Neuronal stem cell (in vitro differentiated cells): Measurements from ENCODE around the gene IL21R.

Source experiments
- DNase-seq: peaks from one replicate; pipeline ENCODE4 v3.0.0-alpha.2; 2013; ENCODE audit warnings: low spot score
- H2AFZ ChIP-seq: one replicate; pipeline ENCODE4 v1.6.1; 2013; ENCODE audit warnings: mild to moderate bottlenecking, low read length, inconsistent platforms
- H2AK5ac ChIP-seq: 2 replicates; pipeline ENCODE4 v1.6.1; 2013; ENCODE audit warnings: low read depth, mild to moderate bottlenecking, inconsistent platforms, low read length, moderate library complexity, mixed read lengths
- H2BK120ac ChIP-seq: 2 replicates; pipeline ENCODE4 v1.6.1; 2013; ENCODE audit warnings: low read depth, mild to moderate bottlenecking, inconsistent platforms, low read length, moderate library complexity, mixed read lengths
- H2BK12ac ChIP-seq: one replicate; pipeline ENCODE4 v1.6.1; 2013; ENCODE audit warnings: low read length, inconsistent platforms
- H2BK15ac ChIP-seq: 2 replicates; pipeline ENCODE4 v1.6.1; 2013; ENCODE audit warnings: mild to moderate bottlenecking, low read length, inconsistent platforms, mixed read lengths
- H2BK5ac ChIP-seq: one replicate; pipeline ENCODE4 v1.6.1; 2013; ENCODE audit warnings: inconsistent platforms, mild to moderate bottlenecking, low read length, moderate library complexity
- H3K14ac ChIP-seq: one replicate; pipeline ENCODE4 v1.6.1; 2013; ENCODE audit warnings: low read length, inconsistent platforms
- H3K18ac ChIP-seq: 2 replicates; pipeline ENCODE4 v1.6.1; 2013; ENCODE audit warnings: low read length, inconsistent platforms
- H3K23ac ChIP-seq: 2 replicates; pipeline ENCODE4 v1.6.1; 2013; ENCODE audit warnings: low read depth, mild to moderate bottlenecking, mixed read lengths, low read length, inconsistent platforms; ENCODE audit not compliant: poor library complexity
- H3K27ac ChIP-seq: replicated peaks from 3 replicates; pipeline ENCODE4 v1.5.1; 2013; ENCODE audit warnings: low read length, inconsistent platforms
- H3K27me3 ChIP-seq, 3 experiments: 2 replicates each; pipeline ENCODE4 v1.6.1; 2013; ENCODE audit warnings: low read length in 3 of 3, mild to moderate bottlenecking in 2 of 3, inconsistent platforms in 1 of 3, low read depth in 1 of 3, mixed read lengths in 1 of 3, moderate library complexity in 1 of 3; ENCODE audit not compliant: control insufficient read depth in 3 of 3, insufficient read depth in 3 of 3
- H3K36me3 ChIP-seq, 2 donors: replicated peaks in 1 of 2; 2 replicates each; pipeline ENCODE4 v1.6.1; 2013; ENCODE audit warnings: low read length in 2 of 2; ENCODE audit not compliant: control insufficient read depth in 2 of 2, insufficient read depth in 2 of 2
- H3K4ac ChIP-seq: 2 replicates; pipeline ENCODE4 v1.6.1; 2013; ENCODE audit warnings: inconsistent platforms, mild to moderate bottlenecking, low read length, moderate library complexity
- H3K4me1 ChIP-seq, 2 donors: 1 replicate in 1 of 2; 2 replicates in 1 of 2; pipeline ENCODE4 v1.6.1; 2013; ENCODE audit warnings: low read length in 2 of 2, low read depth in 1 of 2; ENCODE audit not compliant: control insufficient read depth in 2 of 2, insufficient read depth in 1 of 2
- H3K4me2 ChIP-seq: one replicate; pipeline ENCODE4 v1.6.1; 2013; ENCODE audit warnings: mild to moderate bottlenecking, low read length, inconsistent platforms; ENCODE audit not compliant: insufficient read depth, poor library complexity, severe bottlenecking
- H3K4me3 ChIP-seq, 2 donors: 2 replicates each; pipeline ENCODE4 v1.5.1; 2013; ENCODE audit warnings: low read length in 2 of 2, mild to moderate bottlenecking in 2 of 2, inconsistent platforms in 1 of 2, moderate library complexity in 1 of 2
- H3K79me1 ChIP-seq: one replicate; pipeline ENCODE4 v1.6.1; 2013; ENCODE audit warnings: low read depth, mild to moderate bottlenecking, inconsistent platforms, low read length, moderate library complexity
- H3K9ac ChIP-seq: one replicate; pipeline ENCODE4 v1.6.1; 2013; ENCODE audit warnings: mild to moderate bottlenecking, low read depth, low read length, inconsistent platforms; ENCODE audit not compliant: poor library complexity
- H3K9me3 ChIP-seq, 2 donors: replicated peaks in 1 of 2; 2 replicates each; pipeline versions ENCODE3 to v1.6.1; 2013; ENCODE audit warnings: low read length in 2 of 2, mild to moderate bottlenecking in 2 of 2, inconsistent platforms in 1 of 2, low read depth in 1 of 2, mixed read lengths in 1 of 2, moderate library complexity in 1 of 2; ENCODE audit not compliant: control insufficient read depth in 2 of 2, insufficient read depth in 1 of 2
- H4K8ac ChIP-seq: one replicate; pipeline ENCODE4 v1.6.1; 2013; ENCODE audit warnings: low read depth, mild to moderate bottlenecking, inconsistent platforms, low read length, moderate library complexity
- H4K91ac ChIP-seq: one replicate; pipeline ENCODE4 v1.6.1; 2013; ENCODE audit warnings: low read length, low read depth, mild to moderate bottlenecking, inconsistent platforms; ENCODE audit not compliant: poor library complexity
- WGBS, 2 donors: extraction: QIAGEN DNeasy Blood & Tissue Kit; methylation state at CpG; one replicate each; pipeline ENCODE4 v1.1.7; 2013; ENCODE audit warnings: missing lambda C conversion rate in 2 of 2, mixed read lengths in 1 of 2; ENCODE audit not compliant: insufficient read length in 2 of 2, insufficient replicate concordance in 1 of 2; ENCODE audit errors: extremely low coverage in 2 of 2; 5-methylcytosine and 5-hydroxymethylcytosine counted together

Gene IL21R

DNA sequence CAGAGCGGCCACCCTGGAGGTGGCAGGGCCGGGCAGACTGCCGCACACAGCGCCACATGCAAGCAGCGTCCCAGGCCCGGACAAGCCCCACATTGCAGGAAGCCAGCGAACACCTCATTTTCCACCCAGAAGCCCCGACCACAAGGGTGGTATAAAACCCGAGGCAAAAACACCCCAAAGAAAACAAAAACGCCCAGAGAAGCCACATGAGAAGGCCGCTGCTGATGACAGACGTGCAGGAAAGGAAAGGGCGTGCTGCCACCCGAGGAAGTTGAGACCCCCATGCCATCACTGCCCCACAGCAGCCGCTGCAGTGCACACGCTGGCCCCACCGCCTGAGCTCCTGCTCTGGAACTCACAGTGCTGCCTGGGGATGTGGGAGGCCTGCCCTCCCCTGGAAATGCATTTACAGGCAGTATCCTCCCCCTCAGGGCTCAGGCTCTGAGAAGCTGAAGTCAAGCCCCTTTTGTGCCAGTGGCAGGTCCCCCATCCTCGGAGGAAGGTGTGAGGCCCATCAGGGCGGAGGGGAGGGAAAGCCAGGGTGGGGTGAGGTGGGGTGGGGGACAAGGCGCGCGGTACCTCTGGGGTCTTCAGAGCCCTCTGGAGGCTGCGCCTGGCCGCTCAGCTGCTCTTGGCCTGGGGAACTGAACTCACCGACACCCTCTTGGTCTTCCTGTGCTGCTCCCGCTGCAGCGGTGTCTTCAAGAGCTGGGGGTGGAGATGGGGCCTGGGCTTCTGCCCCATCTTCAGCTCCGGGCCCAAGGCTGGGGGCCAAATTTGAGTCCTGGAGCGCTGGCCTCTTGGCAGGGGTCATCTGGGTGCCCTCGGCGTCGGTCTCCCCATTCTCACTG lies 62.0 kb downstream of the IL21R start:
- Histone ChIP-seq H3K4ac (no peak overlapping the region), H2AK5ac (no peak overlapping the region), H4K8ac (no peak overlapping the region), H3K9ac (no peak overlapping the region), H3K9me3 (no peaks in the 10 kb centered on the region), H3K27me3 (no peaks in the 10 kb centered on the region), H3K14ac (no peak overlapping the region), H3K23ac (no peak overlapping the region), H2BK15ac (no peak overlapping the region), H3K4me1 (no peaks in the 10 kb centered on the region), H3K4me2 (no peak overlapping the region), H3K79me1 (no peaks in the 10 kb centered on the region), H2BK5ac (no peak overlapping the region), H4K91ac (no peak overlapping the region), H3K36me3 (peaks cover 66 to 100% of the 10 kb centered on the region in 2 donors), H3K18ac (no peak overlapping the region), H3K4me3 (no peak overlapping the region), H2BK12ac (no peak overlapping the region), H2BK120ac (no peak overlapping the region), H2AFZ (no peak overlapping the region), H3K27ac (no peak overlapping the region)
- no peak for DNase-seq
- WGBS, 2 donors: no CpG with 5 or more reads among the region's 32 CpGs

GRCh38 chr16:27464626-27465482 lies 62.9 kb downstream of the IL21R start:
- peaks cover 67 to 100% of the 10 kb centered on the region in 2 donors for H3K36me3 ChIP-seq
- no peak overlapping the region for H4K8ac ChIP-seq

DNA sequence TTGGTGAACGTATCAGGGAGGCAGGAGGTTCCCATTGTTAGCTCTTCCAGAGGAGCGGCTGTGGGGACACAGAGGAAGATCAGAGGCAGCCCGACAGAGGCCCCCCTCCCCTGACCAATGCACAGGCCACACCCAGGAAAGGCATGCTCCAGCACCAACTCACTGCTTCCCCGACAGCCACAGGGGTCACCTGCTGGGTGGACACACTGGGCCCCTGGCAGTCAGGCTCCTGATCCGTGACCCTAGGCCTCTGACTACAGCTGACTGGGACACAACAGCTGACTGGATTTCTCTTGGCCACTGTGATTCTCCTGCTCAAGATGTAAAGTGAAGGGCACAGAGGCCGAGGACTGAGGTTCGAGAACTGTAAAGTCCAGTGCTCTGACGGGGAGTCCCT lies 63.5 kb downstream of the IL21R start:
- Histone ChIP-seq H2BK12ac (no peak overlapping the region), H3K36me3 (peaks cover 70 to 100% of the 10 kb centered on the region in 2 donors), H3K27me3 (no peaks in the 10 kb centered on the region), H3K4me1 (no peaks in the 10 kb centered on the region), H3K4ac (no peak overlapping the region), H2BK5ac (no peak overlapping the region), H3K18ac (no peak overlapping the region), H3K9me3 (no peaks in the 10 kb centered on the region), H2AFZ (no peak overlapping the region), H3K4me3 (no peak overlapping the region), H3K9ac (peak overlapping the region; percentile 50), H3K4me2 (no peak overlapping the region), H4K91ac (no peak overlapping the region), H3K14ac (no peak overlapping the region), H3K23ac (peak overlapping the region; percentile 35), H2AK5ac (no peak overlapping the region), H2BK120ac (no peak overlapping the region), H3K27ac (no peak overlapping the region), H3K79me1 (no peaks in the 10 kb centered on the region), H2BK15ac (no peak overlapping the region), H4K8ac (no peak overlapping the region)
- WGBS, 2 donors: no CpG with 5 or more reads among the region's 8 CpGs
- DNase-seq: no peak

More at GRCh38 chr16:27464626-27465482, 62.9 kb downstream of the IL21R start:
- Histone ChIP-seq H3K4ac (no peak overlapping the region), H3K79me1 (no peaks in the 10 kb centered on the region), H3K14ac (no peak overlapping the region), H3K27ac (no peak overlapping the region), H2AFZ (no peak overlapping the region), H3K18ac (no peak overlapping the region), H3K23ac (peak overlapping the region; percentile 65), H2BK12ac (no peak overlapping the region), H3K4me1 (no peaks in the 10 kb centered on the region), H3K4me3 (no peak overlapping the region), H3K27me3 (no peaks in the 10 kb centered on the region), H3K9ac (no peak overlapping the region), H2BK15ac (no peak overlapping the region), H3K9me3 (no peaks in the 10 kb centered on the region), H2BK5ac (no peak overlapping the region), H2AK5ac (no peak overlapping the region), H2BK120ac (no peak overlapping the region), H3K4me2 (no peak overlapping the region), H4K91ac (no peak overlapping the region)
- WGBS, 2 donors: no CpG with 5 or more reads among the region's 33 CpGs
- DNase-seq: no peak
